ENCODE measurements around the gene CHDH. TPM values are rescaled to one million over a fixed set of nuclear protein-coding genes. Genes with fewer than 3 reads are reported as not detected.

CHDH gene
- total RNA-seq, 2 experiments from 2014 or later: 0.31 to 0.60 TPM

- Histone ChIP-seq H3K36me3 (ENCODE audit: insufficient read depth, low read length) (no peaks in the 10 kb centered on the region), H3K9me3 (ENCODE audit: control insufficient read depth in 1 of 2, insufficient read depth in 1 of 2, low read length in 2 of 2) (no peaks in the 10 kb centered on the region), H3K27me3 (ENCODE audit: control insufficient read depth in 1 of 2, insufficient read depth in 2 of 2, low read length in 2 of 2) (no peaks in the 10 kb centered on the region), H3K4me1 (ENCODE audit: insufficient read depth, low read length) (no peaks in the 10 kb centered on the region), H3K4me3 (ENCODE audit: low read length) (no peak overlapping the region), H3K27ac (ENCODE audit: low read depth in 1 of 2, low read length in 2 of 2) (no peak overlapping the region)
- Mint-ChIP-seq H3K27me3 (peaks cover 8% of the 10 kb centered on the region), H3K4me3 (no peak overlapping the region), H3K4me1 (ENCODE audit: low read depth) (no peaks in the 10 kb centered on the region), H3K36me3 (ENCODE audit: low read depth) (no peaks in the 10 kb centered on the region), H3K27ac (no peak overlapping the region), H3K9me3 (no peaks in the 10 kb centered on the region)
- intact Hi-C loops (cut with DNase I, micrococcal nuclease): no loop called here
- no peak for TF ChIP-seq CTCF (IDR thresholded peaks at IDR 0.05)
- POLR2A ChIA-PET: no interaction called here
- CTCF ChIA-PET: no interaction called here
- ATAC-seq (ENCODE audit: poor library complexity) (no peak), DNase-seq (no peak)
Observed at GRCh38 chr3:53800041-53800906, 45.9 kb downstream of the CHDH start.

DNA sequence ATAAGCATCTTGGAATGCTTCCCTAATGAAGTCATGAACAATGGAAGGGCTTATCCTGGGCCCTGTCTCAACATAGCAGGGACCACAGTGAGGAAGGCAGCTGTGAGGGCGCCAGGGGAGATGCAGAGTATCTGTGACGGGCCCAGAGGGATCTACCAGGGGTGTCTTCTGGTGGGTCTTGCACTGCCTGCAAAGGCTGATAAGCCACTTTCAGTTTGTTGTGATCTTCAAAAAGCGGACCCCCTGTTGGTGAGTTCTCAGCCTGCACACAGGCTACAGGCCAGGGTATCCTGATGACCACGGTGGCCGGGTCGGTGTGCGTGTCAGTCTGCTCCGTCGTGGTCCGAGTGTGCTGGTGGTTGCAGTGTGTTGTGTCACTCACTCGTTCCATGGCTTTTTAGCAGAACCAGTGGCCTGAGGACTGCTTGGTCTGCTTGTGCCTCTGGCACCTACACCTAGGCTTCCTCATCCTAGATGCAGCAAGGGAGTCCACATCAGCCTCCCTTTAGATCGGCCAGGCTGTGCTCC lies 46.8 kb downstream of the CHDH start:
- Histone ChIP-seq H3K27ac (ENCODE audit: low read depth in 1 of 2, low read length in 2 of 2) (no peak overlapping the region), H3K4me3 (ENCODE audit: low read length) (no peak overlapping the region), H3K9me3 (ENCODE audit: control insufficient read depth in 1 of 2, insufficient read depth in 1 of 2, low read length in 2 of 2) (no peaks in the 10 kb centered on the region), H3K27me3 (ENCODE audit: control insufficient read depth in 1 of 2, insufficient read depth in 2 of 2, low read length in 2 of 2) (no peaks in the 10 kb centered on the region), H3K36me3 (ENCODE audit: insufficient read depth, low read length) (no peaks in the 10 kb centered on the region), H3K4me1 (ENCODE audit: insufficient read depth, low read length) (no peaks in the 10 kb centered on the region)
- intact Hi-C loops (cut with DNase I, micrococcal nuclease): no loop called here
- Mint-ChIP-seq H3K4me1 (ENCODE audit: low read depth) (no peaks in the 10 kb centered on the region), H3K36me3 (ENCODE audit: low read depth) (no peaks in the 10 kb centered on the region), H3K9me3 (no peaks in the 10 kb centered on the region), H3K27ac (no peak overlapping the region), H3K27me3 (peaks cover 8% of the 10 kb centered on the region), H3K4me3 (no peak overlapping the region)
- no peak for DNase-seq
- ChIA-PET POLR2A (no interaction called here), CTCF (no interaction called here)
- TF ChIP-seq CTCF (IDR thresholded peaks at IDR 0.05): no peak
- no peak for ATAC-seq (ENCODE audit: poor library complexity)

GRCh38 chr3:53798144-53798543 lies 48.1 kb downstream of the CHDH start:
- POLR2A ChIA-PET: no interaction called here

More at GRCh38 chr3:53798144-53798543, 48.1 kb downstream of the CHDH start:
- ATAC-seq (ENCODE audit: poor library complexity): no peak
- CTCF ChIA-PET: no interaction called here
- Mint-ChIP-seq H3K27ac (no peak overlapping the region), H3K36me3 (ENCODE audit: low read depth) (no peaks in the 10 kb centered on the region), H3K4me1 (ENCODE audit: low read depth) (no peaks in the 10 kb centered on the region), H3K9me3 (no peaks in the 10 kb centered on the region), H3K4me3 (no peak overlapping the region), H3K27me3 (peaks cover 13% of the 10 kb centered on the region)
- Histone ChIP-seq H3K27me3 (ENCODE audit: control insufficient read depth in 1 of 2, insufficient read depth in 2 of 2, low read length in 2 of 2) (no peaks in the 10 kb centered on the region), H3K27ac (ENCODE audit: low read depth in 1 of 2, low read length in 2 of 2) (no peak overlapping the region), H3K4me3 (ENCODE audit: low read length) (no peak overlapping the region), H3K36me3 (ENCODE audit: insufficient read depth, low read length) (no peaks in the 10 kb centered on the region), H3K4me1 (ENCODE audit: insufficient read depth, low read length) (no peaks in the 10 kb centered on the region), H3K9me3 (ENCODE audit: control insufficient read depth in 1 of 2, insufficient read depth in 1 of 2, low read length in 2 of 2) (no peaks in the 10 kb centered on the region)
- DNase-seq: no peak
- TF ChIP-seq CTCF (IDR thresholded peaks at IDR 0.05): no peak
- intact Hi-C loops (cut with DNase I, micrococcal nuclease): no loop called here

Data from CD4-positive, alpha-beta T cell (primary cell).